ENCODE measurements around the gene ASPSCR1. TPM values are rescaled to one million over a fixed set of nuclear protein-coding genes. Genes with fewer than 3 reads are reported as not detected.

ASPSCR1 gene
- total and polyA plus RNA-seq, 10 of the 15 experiments (the other 5 are each of a cell fraction or from before 2014, with no cell fraction given), result 1.5 to 48.4 (median 25.4) TPM

DNA sequence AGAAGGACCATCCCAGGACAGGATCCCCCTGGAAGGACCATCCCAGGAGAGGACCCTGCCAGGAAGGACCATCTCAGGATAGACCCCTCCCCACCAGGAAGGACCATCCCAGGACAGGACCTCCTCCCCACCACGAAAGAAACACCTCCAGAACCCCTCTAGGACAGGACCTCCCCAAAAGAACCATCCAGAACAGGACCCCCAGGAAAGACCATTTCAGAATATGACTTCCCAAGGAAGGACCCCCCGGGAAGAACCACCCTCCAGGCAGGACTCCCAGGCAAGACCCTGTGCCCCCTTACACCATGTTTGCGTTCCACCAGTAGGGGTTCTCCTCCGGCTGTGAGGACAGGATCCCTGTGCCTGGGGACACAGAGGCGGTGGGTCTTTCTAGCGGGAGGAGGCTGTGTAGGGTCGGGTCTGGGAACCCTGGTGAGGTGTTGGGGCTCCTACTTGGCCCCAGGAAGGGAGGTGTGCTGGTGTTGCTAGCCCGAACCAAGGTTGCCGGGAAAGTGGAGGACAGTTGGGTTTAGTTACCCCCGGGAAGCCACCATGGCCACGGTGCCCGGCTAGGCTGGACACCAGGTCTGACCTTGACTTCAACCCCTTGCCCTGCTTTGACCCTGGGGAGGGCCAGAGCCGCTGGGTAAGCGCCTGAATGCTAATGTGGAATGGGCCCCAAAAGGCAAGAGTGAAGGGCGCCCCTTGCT, 18.6 kb upstream of the ASPSCR1 start (continued):
- no peak for TF ChIP-seq IKZF2 (IDR thresholded peaks at IDR 0.05)
- no peak for TF ChIP-seq RCOR1 (conservative IDR thresholded peaks at IDR 0.05; ENCODE audit: low read depth, low read length)
- no peak for TF ChIP-seq CBX5 (IDR thresholded peaks at IDR 0.05; ENCODE audit: low read depth)
- no peak for TF ChIP-seq CEBPB (IDR thresholded peaks at IDR 0.05; ENCODE audit: borderline replicate concordance in 1 of 2, low read depth in 2 of 2, low read length in 2 of 2)
- TF ChIP-seq MTA2 (IDR thresholded peaks at IDR 0.05; ENCODE audit: low read depth), result no peak
- TF ChIP-seq CREM (IDR thresholded peaks at IDR 0.05; ENCODE audit: low read depth), result no peak
- no peak for TF ChIP-seq BACH1 (IDR thresholded peaks at IDR 0.05; ENCODE audit: borderline replicate concordance)
- TF ChIP-seq, protein P1, sequence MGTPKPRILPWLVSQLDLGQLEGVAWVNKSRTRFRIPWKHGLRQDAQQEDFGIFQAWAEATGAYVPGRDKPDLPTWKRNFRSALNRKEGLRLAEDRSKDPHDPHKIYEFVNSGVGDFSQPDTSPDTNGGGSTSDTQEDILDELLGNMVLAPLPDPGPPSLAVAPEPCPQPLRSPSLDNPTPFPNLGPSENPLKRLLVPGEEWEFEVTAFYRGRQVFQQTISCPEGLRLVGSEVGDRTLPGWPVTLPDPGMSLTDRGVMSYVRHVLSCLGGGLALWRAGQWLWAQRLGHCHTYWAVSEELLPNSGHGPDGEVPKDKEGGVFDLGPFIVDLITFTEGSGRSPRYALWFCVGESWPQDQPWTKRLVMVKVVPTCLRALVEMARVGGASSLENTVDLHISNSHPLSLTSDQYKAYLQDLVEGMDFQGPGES (IDR thresholded peaks at IDR 0.05), result no peak
- no peak for TF ChIP-seq ATF7 (IDR thresholded peaks at IDR 0.05; ENCODE audit: low read depth)

- ATAC-seq (peak; percentile 96), FAIRE-seq (no peak), DNase-seq (ENCODE audit: low read depth, low spot score) (no peak)
- H3K79me2 ChIP-seq (ENCODE audit: control insufficient read depth, insufficient read depth, low read length), result no peaks in the 10 kb centered on the region
- no peak overlapping the region for H3K27ac ChIP-seq (ENCODE audit: control insufficient read depth, insufficient read depth)
- in situ Hi-C loops (cut with MboI) (no loop called here), intact Hi-C loops (cut with micrococcal nuclease; ENCODE audit: unreplicated experiment) (loop anchor here (1.0 kb wide), 2 partner anchors 62 to 195 kb away; no protein-coding TSS in a partner anchor)
- ChIA-PET POLR2A (interaction anchor here (1.0 to 1.6 kb wide), 2 partner anchors 62 to 70 kb away, joined by 3 to 8 read pairs; no protein-coding TSS in a partner anchor), RAD21 (ENCODE audit: unreplicated experiment) (interaction anchor here (0.7 to 3.0 kb wide), 15 partner anchors 9 to 204 kb away, joined by 3 to 68 read pairs (median 4); partner anchors contain the start of genes CENPX, DCXR, LRRC45 and RAC3), SMC1A (ENCODE audit: uncharacterized antibody, unreplicated experiment) (interaction anchor here (0.6 to 1.3 kb wide), 6 partner anchors 15 to 233 kb away, joined by 4 to 8 read pairs (median 4); partner anchors contain the start of genes CENPX and LRRC45), CTCF (interaction anchor here (0.7 to 2.3 kb wide), 19 partner anchors 8 to 195 kb away, joined by 3 to 89 read pairs (median 4); partner anchors contain the start of genes CENPX, DCXR, LRRC45 and MAFG)
- H3K4me2 ChIP-seq (ENCODE audit: control insufficient read depth, insufficient read depth), result peak overlapping the region; percentile 74
- no peak overlapping the region for H3K4me3 ChIP-seq
- BruUV-seq (replicated peaks), result no TSS peak
- 3% methylated on average over 88 of the region's 112 CpGs for WGBS (ENCODE audit: insufficient coverage, insufficient replicate concordance, low lambda C conversion rate, missing lambda C conversion rate)
- H2AFZ ChIP-seq (ENCODE audit: control insufficient read depth, low read depth, low read length), result peak overlapping the region; percentile 55
- H3K4me1 ChIP-seq (ENCODE audit: control insufficient read depth, insufficient read depth, low read length), result no peaks in the 10 kb centered on the region
- H3K36me3 ChIP-seq (ENCODE audit: control insufficient read depth in 2 of 2, insufficient read depth in 2 of 2, low read length in 1 of 2), result no peaks in the 10 kb centered on the region
- H3K9me3 ChIP-seq (replicated peaks; ENCODE audit: control insufficient read depth, insufficient read depth, low read length), result no peaks in the 10 kb centered on the region
- H3K9ac ChIP-seq (ENCODE audit: control insufficient read depth, insufficient read depth, low read length), result no peak overlapping the region
- no peaks in the 10 kb centered on the region for H4K20me1 ChIP-seq (ENCODE audit: control insufficient read depth, insufficient read depth)
- peaks cover 8 to 20% of the 10 kb centered on the region in 2 experiments for H3K27me3 ChIP-seq (replicated peaks in 1 of 2; ENCODE audit: control insufficient read depth in 2 of 2, insufficient read depth in 2 of 2, low read length in 1 of 2)
- TF ChIP-seq NR2C1 (IDR thresholded peaks at IDR 0.05), result 0 out of 2 replicates have a peak, but pooled peaks have one; percentile 29
- TF ChIP-seq MTA2 (IDR thresholded peaks at IDR 0.05; ENCODE audit: low read depth), result no peak
- TF ChIP-seq ZBED1 (IDR thresholded peaks at IDR 0.05; ENCODE audit: borderline replicate concordance), result no peak
- peak; percentile 89 for TF ChIP-seq IKZF1 (conservative IDR thresholded peaks at IDR 0.05)
- no peak for TF ChIP-seq IKZF2 (IDR thresholded peaks at IDR 0.05)
- TF ChIP-seq RUNX3 (IDR thresholded peaks at IDR 0.05; ENCODE audit: low read length), result peak; percentile 15; the same call in 1 of the 2 replicates
- 0 out of 3 replicates have a peak, but pooled peaks have one; percentile 10 for TF ChIP-seq POU2F2 (IDR thresholded peaks at IDR 0.05; ENCODE audit: borderline replicate concordance, low read depth, low read length)
- TF ChIP-seq SRF (IDR thresholded peaks at IDR 0.05; ENCODE audit: low read depth in 2 of 2, low read length in 2 of 2), result 0 out of 4 replicates have a peak, but pooled peaks of 1 of the 2 experiments have one; percentile 4
- TF ChIP-seq NR2F1 (conservative IDR thresholded peaks at IDR 0.05), result peak; percentile 66
- 0 out of 2 replicates have a peak, but pooled peaks have one; percentile 43 for TF ChIP-seq MEF2A (IDR thresholded peaks at IDR 0.05; ENCODE audit: insufficient read depth, low read depth, low read length)
- TF ChIP-seq ZSCAN29 (IDR thresholded peaks at IDR 0.05), result peak; percentile 79
Observed at GRCh38 chr17:81959362-81960129, 17.9 kb upstream of the ASPSCR1 start.
